Duodenal mucosa (tissue), 2 donors: Measurements from ENCODE around the gene MAGI2.

ENCODE experiments used
- H3K27ac ChIP-seq: one replicate; pipeline ENCODE4 v1.7.0; 2013; ENCODE audit warnings: low read depth, low read length
- H3K27me3 ChIP-seq, 2 donors: one replicate each; pipeline ENCODE4 v1.7.0; 2013; ENCODE audit warnings: low read length in 2 of 2, control low read depth in 1 of 2; ENCODE audit not compliant: insufficient read depth in 2 of 2, control insufficient read depth in 1 of 2
- H3K36me3 ChIP-seq, 2 donors: one replicate each; pipeline ENCODE4 v1.7.0; 2013; ENCODE audit warnings: low read length in 2 of 2, control low read depth in 1 of 2; ENCODE audit not compliant: insufficient read depth in 2 of 2, control insufficient read depth in 1 of 2
- H3K4me1 ChIP-seq, 2 donors: one replicate each; pipeline ENCODE4 v1.7.0; 2013; ENCODE audit warnings: low read length in 2 of 2, control low read depth in 1 of 2; ENCODE audit not compliant: insufficient read depth in 2 of 2, control insufficient read depth in 1 of 2
- H3K4me3 ChIP-seq, 2 donors: one replicate each; pipeline ENCODE4 v1.7.0; 2013; ENCODE audit warnings: low read length in 2 of 2, low read depth in 1 of 2
- H3K9ac ChIP-seq, 2 donors: one replicate each; pipeline ENCODE4 v1.7.0; 2013; ENCODE audit warnings: low read length in 2 of 2, low read depth in 1 of 2
- H3K9me3 ChIP-seq, 2 donors: one replicate each; pipeline ENCODE4 v1.7.0; 2013; ENCODE audit warnings: low read length in 2 of 2, control low read depth in 1 of 2; ENCODE audit not compliant: control insufficient read depth in 1 of 2

Gene MAGI2

DNA sequence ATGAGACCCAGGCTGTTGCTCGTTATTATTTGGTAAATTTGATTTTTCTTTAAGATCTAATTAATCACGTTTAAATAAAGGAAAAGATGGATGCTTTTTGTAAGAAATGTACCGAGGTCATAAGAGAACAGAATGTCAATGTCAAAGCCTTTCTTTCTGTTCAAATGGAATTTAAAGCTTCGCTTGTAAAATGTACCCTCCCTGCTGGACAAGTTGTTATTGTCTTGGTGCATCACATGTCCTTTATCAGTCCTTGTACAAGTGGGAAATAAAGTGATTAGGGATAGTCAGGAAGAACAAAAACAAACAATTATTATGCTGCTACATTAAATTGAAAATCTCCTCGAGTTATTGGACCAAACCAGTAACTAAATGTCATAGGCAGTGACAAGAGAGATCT is 1291.7 kb downstream of the MAGI2 start:
- no peaks in the 10 kb centered on the region for H3K9me3 ChIP-seq
- H3K4me3 ChIP-seq = no peak overlapping the region
- no peak overlapping the region for H3K9ac ChIP-seq
- no peak overlapping the region for H3K27ac ChIP-seq
- H3K4me1 ChIP-seq = no peaks in the 10 kb centered on the region
- H3K36me3 ChIP-seq = no peaks in the 10 kb centered on the region
- no peaks in the 10 kb centered on the region for H3K27me3 ChIP-seq

DNA sequence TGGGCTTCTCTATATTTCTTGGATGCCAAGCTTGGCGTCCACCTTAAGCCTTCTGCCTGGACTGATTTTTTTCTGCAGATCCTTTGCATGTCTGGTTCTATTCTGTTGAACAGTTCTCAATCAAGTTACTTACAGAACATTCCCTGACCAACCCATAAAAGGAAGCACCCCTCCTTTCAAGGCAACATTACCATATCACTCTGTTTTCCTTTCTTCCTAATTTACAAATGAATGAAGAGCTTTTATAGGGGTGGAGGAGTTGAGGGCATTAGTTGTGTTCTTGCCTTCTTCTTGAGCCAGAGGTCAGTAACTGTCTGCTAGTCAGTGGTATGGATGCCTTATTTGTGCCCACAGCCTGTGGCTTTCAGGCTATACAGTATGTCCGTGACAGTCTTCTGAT is 1293.9 kb downstream of the MAGI2 start:
- Histone ChIP-seq H3K36me3 (peaks cover 0 to 3% of the 10 kb centered on the region in 2 donors), H3K27me3 (no peaks in the 10 kb centered on the region), H3K4me1 (no peaks in the 10 kb centered on the region), H3K27ac (no peak overlapping the region), H3K9me3 (no peaks in the 10 kb centered on the region), H3K9ac (no peak overlapping the region), H3K4me3 (no peak overlapping the region)

DNA sequence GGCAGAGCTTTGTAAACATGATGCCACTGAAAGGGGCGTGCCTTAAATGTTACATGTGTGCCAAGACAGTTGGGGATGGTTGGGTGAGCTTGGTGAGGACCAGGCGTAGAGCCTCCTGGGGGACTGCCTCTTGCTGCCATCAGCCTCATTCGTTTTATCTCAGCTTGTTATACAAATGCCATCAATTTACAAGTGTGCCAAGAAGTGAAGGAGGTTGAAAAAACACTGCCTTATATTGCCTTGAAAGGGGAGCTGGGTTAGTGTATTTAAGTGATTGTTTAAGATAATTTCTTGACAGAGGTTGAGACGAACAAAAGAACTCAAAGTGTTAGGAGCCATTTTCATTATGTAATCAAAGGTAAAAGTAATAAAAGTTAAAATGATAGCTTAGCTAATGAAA is 1300.2 kb downstream of the MAGI2 start:
- Histone ChIP-seq H3K4me3 (no peak overlapping the region), H3K27me3 (no peaks in the 10 kb centered on the region), H3K36me3 (peaks cover 0 to 3% of the 10 kb centered on the region in 2 donors), H3K27ac (no peak overlapping the region), H3K9ac (no peak overlapping the region), H3K9me3 (no peaks in the 10 kb centered on the region), H3K4me1 (no peaks in the 10 kb centered on the region)

DNA sequence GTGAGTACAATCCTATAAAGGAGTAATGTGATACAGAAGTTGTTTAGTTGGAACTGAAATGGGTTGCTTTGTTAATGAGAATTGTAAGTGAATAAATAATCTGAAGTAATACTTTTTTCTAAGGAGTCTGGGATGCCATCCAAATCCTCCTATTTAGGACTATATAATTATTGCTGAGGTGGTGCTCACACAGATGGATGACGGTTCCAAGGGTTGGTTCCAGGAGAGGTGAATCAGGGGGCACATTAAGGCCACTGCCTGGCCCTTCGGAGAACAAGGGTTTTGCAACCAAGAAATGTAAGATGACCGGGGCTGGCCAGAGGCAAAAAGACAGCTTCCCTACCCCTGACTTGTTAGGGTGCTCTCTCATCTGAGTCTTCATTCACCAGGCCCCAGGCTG is 1302.2 kb downstream of the MAGI2 start:
- Histone ChIP-seq H3K4me3 (no peak overlapping the region), H3K36me3 (peaks cover 0 to under 1% of the 10 kb centered on the region in 2 donors), H3K9me3 (no peaks in the 10 kb centered on the region), H3K27ac (no peak overlapping the region), H3K9ac (no peak overlapping the region), H3K27me3 (no peaks in the 10 kb centered on the region), H3K4me1 (no peaks in the 10 kb centered on the region)

DNA sequence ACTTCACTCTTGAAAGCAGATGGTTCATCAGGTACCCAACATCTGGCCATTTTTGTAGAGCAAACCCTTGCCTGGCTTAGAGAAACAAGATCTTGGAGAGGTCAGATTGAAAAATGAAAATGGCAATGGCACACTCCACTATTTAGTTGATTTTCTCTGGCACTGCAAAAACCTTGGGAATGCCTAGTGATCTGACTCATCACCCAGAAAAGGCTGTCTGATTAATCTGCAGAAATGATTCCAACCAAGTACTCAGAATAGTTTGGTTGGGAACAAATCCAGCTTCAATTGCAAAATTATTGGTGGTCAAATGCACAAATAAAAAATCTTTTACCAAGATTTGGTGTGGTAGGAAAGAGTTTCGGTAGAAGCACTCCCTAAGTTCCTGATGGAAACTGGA is 1303.7 kb downstream of the MAGI2 start:
- H3K9me3 ChIP-seq = no peaks in the 10 kb centered on the region
- no peak overlapping the region for H3K27ac ChIP-seq
- H3K27me3 ChIP-seq = no peaks in the 10 kb centered on the region
- no peak overlapping the region for H3K4me3 ChIP-seq
- H3K4me1 ChIP-seq = no peaks in the 10 kb centered on the region
- H3K36me3 ChIP-seq = no peaks in the 10 kb centered on the region
- no peak overlapping the region for H3K9ac ChIP-seq

DNA sequence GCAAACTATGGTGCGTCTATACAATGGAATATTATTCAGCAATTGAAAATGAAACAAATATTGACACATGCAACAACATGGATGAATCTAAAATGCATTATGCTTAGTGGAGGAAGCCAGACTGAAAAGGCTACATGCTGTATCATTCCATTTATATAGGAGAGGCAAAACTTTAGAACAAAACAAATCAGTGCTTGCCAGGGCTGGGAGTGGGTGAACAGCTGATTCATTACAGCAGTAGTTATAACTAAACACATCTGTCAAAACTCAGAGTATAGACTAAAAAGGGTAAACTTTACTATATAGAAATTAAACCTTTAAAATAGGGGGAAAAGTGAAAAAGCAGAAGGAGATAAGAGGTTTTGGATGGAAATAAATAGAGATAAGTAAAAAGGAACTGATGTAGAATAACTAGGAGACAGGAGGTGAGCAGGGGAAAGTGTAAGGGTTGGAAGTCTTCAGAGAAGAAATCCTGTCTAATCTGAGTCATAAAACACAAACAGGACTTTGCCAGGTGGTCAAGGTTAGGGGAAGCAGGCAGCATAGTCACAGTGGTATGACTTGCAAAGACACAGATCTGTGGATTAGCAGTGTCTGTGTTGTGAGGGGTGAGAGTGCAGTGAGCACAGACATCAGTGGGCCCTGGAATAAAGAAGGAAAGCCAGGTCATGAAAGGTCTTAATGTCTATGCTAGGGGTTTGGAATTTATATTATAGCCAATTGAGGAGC is 1305.1 kb downstream of the MAGI2 start:
- no peaks in the 10 kb centered on the region for H3K9me3 ChIP-seq
- H3K36me3 ChIP-seq = no peaks in the 10 kb centered on the region
- no peaks in the 10 kb centered on the region for H3K27me3 ChIP-seq
- H3K4me3 ChIP-seq = no peak overlapping the region
- H3K9ac ChIP-seq = no peak overlapping the region
- H3K4me1 ChIP-seq = no peaks in the 10 kb centered on the region
- H3K27ac ChIP-seq = no peak overlapping the region

DNA sequence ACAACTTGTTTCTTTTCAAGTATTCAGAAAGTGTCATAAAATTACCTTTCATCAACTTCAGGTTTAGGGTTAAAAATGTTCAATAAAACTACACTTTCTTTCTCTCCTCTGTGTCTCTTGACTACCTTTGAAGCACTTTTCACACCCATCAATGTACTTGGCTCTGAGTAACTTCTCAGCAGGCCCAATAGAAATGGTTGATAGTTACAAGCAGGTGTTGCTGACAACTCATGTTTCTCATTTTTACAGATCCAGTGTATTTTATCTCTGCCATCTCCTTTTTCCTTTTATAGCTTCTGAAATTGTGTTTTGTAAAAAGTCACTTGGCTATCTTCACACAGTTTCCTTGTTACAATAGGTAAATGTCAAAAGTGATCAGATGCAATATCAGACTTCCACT is 1306.9 kb downstream of the MAGI2 start:
- Histone ChIP-seq H3K4me1 (no peaks in the 10 kb centered on the region), H3K27me3 (no peaks in the 10 kb centered on the region), H3K9ac (no peak overlapping the region), H3K9me3 (no peaks in the 10 kb centered on the region), H3K27ac (no peak overlapping the region), H3K4me3 (no peak overlapping the region), H3K36me3 (no peaks in the 10 kb centered on the region)

DNA sequence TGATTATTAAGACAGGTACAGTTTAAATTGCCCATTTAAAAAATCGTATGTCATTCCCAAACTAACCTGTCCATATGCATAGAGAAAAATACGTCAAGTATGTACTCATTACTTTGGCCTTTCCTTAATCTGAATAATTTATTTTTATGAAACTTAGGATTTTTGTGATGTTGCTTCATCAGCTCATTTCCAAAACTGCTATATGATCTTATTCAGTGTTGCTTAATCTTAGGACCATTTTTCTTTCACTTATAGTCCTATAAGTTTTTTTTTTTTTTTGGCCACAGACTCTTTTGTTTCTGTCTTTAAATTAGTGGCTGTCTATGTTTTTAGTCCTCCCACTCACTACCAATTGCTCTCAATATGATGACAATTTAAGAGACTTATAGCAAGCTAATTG is 1309.8 kb downstream of the MAGI2 start:
- Histone ChIP-seq H3K4me3 (no peak overlapping the region), H3K27ac (no peak overlapping the region), H3K9me3 (no peaks in the 10 kb centered on the region), H3K9ac (no peak overlapping the region), H3K36me3 (no peaks in the 10 kb centered on the region), H3K27me3 (no peaks in the 10 kb centered on the region), H3K4me1 (no peaks in the 10 kb centered on the region)

DNA sequence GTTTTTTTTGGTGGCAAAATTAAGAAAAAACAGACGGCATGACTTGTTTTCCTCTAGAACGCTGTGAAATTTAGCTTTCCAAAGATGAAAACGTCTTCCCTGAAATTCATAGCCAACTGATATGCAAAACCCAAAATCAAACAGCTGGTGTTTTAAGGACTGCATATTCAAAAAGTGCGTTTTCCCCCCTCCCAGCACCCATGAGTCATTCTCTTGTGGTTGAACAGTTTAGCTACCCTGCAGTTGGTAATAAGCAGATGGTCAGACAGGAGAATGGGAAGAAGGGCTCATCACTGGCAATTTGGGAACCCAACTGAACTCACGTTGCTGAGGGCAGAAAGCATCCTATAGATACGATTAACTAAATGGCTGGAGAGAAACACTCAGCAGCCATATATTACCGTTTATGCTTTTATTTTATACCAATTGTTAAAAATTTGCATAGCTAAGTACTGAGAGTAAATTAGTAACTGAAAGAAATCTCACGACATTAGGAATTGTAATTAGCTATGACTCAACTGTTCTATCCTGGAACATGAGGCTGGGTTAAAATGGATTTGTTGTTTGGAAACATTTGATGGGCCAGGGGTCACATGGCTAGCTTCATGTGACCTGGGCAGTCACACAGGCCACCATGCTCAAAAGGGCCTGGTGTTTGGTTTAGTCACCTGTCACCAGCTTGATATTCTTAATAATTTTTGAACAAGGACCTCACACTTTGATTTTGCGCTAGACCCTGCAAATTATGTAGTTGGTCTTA is 1311.8 kb downstream of the MAGI2 start:
- Histone ChIP-seq H3K27me3 (no peaks in the 10 kb centered on the region), H3K27ac (no peak overlapping the region), H3K4me3 (no peak overlapping the region), H3K9me3 (no peaks in the 10 kb centered on the region), H3K36me3 (no peaks in the 10 kb centered on the region), H3K9ac (no peak overlapping the region), H3K4me1 (no peaks in the 10 kb centered on the region)

DNA sequence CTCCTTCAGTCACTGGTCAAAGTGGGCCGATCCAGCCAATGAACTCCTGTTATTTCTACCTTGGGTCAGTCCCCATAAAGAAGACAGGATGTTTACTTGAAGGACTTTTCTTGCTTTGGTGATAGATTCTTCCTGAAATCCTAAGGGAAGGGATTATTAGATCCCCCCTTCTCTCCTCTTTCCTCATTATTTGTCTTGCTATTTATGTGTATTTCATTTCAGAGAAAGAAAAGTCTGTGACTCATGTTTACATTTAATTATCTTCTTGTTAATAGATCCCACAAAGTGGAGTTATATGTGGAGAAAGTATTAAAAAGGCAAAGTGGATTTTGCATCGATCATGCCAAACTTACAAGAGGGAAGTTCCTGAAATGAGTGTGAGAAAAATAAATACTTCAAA is 1313.4 kb downstream of the MAGI2 start:
- Histone ChIP-seq H3K36me3 (no peaks in the 10 kb centered on the region), H3K27ac (no peak overlapping the region), H3K9me3 (no peaks in the 10 kb centered on the region), H3K27me3 (no peaks in the 10 kb centered on the region), H3K9ac (no peak overlapping the region), H3K4me1 (no peaks in the 10 kb centered on the region), H3K4me3 (no peak overlapping the region)
